A549 treated with Hydrocortisone at 1 μM for 4 hours (cell line): ENCODE results near the gene KIAA0753. TPM values are rescaled to one million over a fixed set of nuclear protein-coding genes. Genes with fewer than 3 reads are reported as not detected.

Experiments used
- total RNA-seq: library from RNA; stranded (reverse); fragments of 200-300 nt; extraction: Qiagen RNA extraction; gene quantifications from 5 replicates; pipeline ENCODE4 v1.2.3, GENCODE V29; 2022

Gene KIAA0753
- 19.5 to 22.4 TPM (median 20.3 TPM) in 5 replicates for total RNA-seq

DNA sequence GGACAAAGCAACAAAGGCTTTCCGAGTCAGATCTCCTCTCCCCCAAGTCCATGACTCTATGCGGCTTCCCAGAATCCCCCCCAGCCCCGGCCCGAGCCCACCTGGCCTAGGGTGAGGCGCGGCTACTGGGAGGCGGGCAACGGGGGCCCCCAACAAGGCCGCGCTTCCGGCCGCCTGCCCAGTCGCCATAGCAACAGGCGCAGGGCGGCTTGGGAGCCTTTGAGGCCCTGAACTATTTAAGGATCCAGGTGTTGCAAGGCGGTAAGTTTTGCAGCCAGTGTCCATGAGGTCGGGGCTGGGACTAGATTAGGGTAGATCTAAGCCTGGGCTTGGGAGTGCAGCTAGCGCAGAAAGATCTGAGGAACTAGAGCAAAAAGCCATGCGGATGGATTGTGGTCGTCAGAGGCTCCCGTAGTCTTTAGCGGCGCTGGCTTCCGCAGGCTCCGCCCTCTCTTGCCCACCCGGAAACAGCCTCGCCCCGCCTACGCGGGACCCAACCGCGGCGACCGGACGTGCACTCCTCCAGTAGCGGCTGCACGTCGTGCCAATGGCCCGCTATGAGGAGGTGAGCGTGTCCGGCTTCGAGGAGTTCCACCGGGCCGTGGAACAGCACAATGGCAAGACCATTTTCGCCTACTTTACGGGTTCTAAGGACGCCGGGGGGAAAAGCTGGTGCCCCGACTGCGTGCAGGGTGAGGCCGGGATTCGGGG is at the start of gene KIAA0753, which contains the start of gene TXNDC17:
TSS of gene KIAA0753 (minus strand) at position 176 of the 711 bp plus-strand sequence. CDS start 5,608 bp downstream, outside the sequence.
TSS of gene TXNDC17 (plus strand) at position 525 of the 711 bp plus-strand sequence. CDS start at position 548, 23 bp downstream.

DNA sequence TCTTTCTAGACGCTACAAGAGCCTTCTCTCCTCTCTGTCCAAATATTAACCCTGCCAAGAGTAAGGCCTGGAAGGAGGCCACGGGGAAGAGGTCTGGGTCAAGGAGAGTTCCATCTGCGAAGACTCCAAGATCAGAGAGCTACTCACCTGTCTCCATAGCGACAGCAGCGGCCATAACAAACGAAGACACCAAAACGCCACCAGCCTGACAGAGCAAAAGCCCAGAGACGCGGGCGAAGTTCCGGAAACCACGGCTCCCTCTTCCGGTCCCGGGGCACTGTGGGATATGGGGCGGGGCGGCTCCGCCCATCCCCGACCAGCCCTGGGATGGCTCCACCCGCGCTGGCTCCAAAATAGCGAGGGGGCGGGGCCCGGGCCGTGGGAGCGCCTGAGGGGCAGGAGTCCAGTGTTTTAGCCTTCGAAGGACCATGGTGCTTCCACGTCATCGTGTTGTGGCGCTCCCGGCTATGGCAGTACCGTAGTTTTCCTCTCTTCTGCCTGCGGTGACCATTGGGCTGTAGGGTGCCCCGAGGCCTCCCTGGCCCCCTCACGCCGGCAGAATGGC is 10.9 kb upstream of the KIAA0753 start, which contains the start of the genes C17orf100 and MED31:
TSS of gene C17orf100 (plus strand) at position 409 of the 565 bp plus-strand sequence. CDS start at position 561, 152 bp downstream.
TSS of gene MED31 (minus strand) at position 252 of the 565 bp plus-strand sequence. CDS start at position 175, 77 bp downstream.

DNA sequence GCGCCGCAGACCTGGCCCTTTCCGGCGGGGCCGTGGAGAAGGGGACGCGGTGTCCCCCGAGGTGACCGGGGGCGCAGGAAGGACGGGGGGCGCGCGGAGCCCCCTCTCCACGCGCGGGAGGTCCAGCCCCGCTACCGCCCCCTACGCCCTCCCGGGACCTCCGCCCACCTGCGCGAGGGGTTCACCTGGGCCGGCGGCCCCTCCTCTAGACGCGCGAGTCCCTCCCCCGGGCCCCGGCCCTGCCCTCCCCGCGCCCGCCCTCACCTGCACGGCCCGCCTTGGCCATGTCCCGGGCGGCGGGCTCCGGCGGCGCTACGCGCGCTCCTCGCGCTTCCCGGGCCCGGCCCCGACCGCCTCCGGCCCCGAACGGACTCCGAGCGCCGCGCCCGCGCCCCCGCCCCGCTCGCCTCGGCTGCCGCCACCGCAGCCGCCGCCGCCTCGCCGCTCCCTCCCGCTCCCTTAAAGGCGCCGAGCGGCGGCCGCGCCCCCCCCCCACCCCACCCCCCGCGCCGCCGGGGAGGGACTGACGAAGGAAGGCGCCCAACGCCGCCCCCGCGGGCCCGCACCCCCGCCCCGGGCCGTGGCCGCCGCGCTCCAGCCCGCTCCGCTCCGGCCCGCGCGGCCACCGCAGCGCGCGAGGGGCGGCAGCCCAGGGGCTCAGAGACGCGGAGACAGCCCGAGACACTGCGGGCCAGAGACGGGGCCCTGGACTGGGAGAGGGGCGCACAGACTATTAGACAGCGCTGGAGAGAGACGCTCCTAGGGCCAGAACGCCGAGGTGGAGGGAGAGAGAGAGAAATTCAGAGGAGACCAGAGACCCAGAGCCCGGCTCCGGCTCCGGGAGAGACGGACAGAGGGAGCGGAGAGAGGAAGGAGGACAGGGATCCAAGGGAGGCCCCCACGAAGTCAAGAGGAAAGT is 84.1 kb downstream of the KIAA0753 start, which contains the start of gene PITPNM3:
TSS of gene PITPNM3 (minus strand) at position 435 of the 919 bp plus-strand sequence. CDS start at position 286, 149 bp downstream.

Other genes with a start within 250 kb of the KIAA0753 start
- not detected in 5 replicates for gene AIPL1, start 205.6 kb downstream of the KIAA0753 start, total RNA-seq
- 41.3 to 51.1 TPM (median 48.2 TPM) in 5 replicates for gene PIMREG, start 196.3 kb downstream of the KIAA0753 start, total RNA-seq
- gene PITPNM3, start 84.2 kb downstream of the KIAA0753 start, total RNA-seq: 1.7 to 2.8 TPM (median 2.1 TPM) in 5 replicates
- gene TXNDC17, start 349 bp upstream of the KIAA0753 start, total RNA-seq: 410 to 467 TPM (median 430 TPM) in 5 replicates
- 18.2 to 34.0 TPM (median 30.4 TPM) in 5 replicates for gene MED31, start 10.9 kb upstream of the KIAA0753 start, total RNA-seq
- gene C17orf100, start 11.1 kb upstream of the KIAA0753 start, total RNA-seq: 1.8 to 3.3 TPM (median 2.8 TPM) in 5 replicates
- 0.13 to 0.47 TPM (median 0.15 TPM) in 5 replicates for gene SLC13A5, start 72.7 kb upstream of the KIAA0753 start, total RNA-seq
- gene XAF1, start 115.3 kb upstream of the KIAA0753 start, total RNA-seq: not detected in 5 replicates
- not detected in 5 replicates for gene FBXO39, start 135.5 kb upstream of the KIAA0753 start, total RNA-seq
- 0.03 to 0.27 TPM (median 0.16 TPM) in 5 replicates for gene TEKT1, start 191.0 kb upstream of the KIAA0753 start, total RNA-seq